Stimulated activated CD8-positive, alpha-beta memory T cell treated with anti-CD3 and anti-CD28 coated beads, Interleukin-12 subunit alpha, Interleukin-12 subunit beta, amount 100 ng/mL, for 24 hours (primary cell): ENCODE data around the gene STAT5A.
"Not testable (repeated sequence)": the region's sequence is repeated elsewhere in the genome, so short reads cannot be mapped to it uniquely, and the experiment has no call there.

Experiments used
- DNase-seq: peaks from one replicate; pipeline ENCODE4 v3.0.0-alpha.2; 2020; ENCODE audit errors: extremely low read depth

STAT5A gene

GRCh38 chr17:42285346-42286050, 2.8 kb upstream of the STAT5A start:
- DNase-seq = no peak

GRCh38 chr17:42286411-42287221, 1.7 kb upstream of the STAT5A start:
- DNase-seq = no peak

DNA sequence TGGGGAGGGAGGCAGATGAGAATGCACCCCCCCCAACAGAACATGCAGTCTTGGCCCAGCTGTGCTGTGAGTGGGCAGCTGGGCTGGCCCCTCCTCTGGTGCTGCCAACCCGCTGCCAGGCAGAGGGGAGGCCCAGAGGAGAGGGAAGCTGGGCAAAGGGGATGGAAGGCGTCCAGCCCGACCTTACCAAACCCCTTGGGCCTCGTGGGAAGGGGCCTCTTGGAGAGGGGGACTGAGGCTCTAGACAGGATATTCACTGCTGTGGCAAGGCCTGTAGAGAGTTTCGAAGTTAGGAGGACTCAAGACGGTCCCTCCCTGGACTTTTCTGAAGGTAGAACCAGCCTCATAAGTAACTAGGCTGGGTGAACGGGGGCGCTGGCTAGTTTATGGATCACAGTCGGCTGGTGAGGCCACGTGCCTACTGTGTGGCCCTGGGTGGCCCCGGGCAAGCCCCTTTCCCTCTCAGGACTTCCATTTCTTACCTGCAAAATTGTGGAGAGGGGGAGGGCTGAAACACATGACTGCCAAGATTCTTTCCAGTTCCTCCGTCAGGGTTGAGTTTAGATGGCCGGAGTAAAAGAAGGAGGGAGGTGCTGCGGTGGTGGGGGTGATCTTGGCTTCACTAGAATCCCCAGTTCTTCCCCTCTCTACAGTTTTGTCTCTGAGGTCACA, 857 bp upstream of the STAT5A start:
- DNase-seq = no peak

- DNase-seq = no peak
These were observed 709 bp downstream of the STAT5A start for GRCh38 chr17:42288803-42289610.

- no peak for DNase-seq
These were observed 1.4 kb downstream of the STAT5A start for GRCh38 chr17:42289611-42290181.

- no peak for DNase-seq
These were observed 2.3 kb downstream of the STAT5A start for GRCh38 chr17:42290577-42290976.

- no peak for DNase-seq
These were observed 2.8 kb downstream of the STAT5A start for GRCh38 chr17:42291129-42291528.

DNA sequence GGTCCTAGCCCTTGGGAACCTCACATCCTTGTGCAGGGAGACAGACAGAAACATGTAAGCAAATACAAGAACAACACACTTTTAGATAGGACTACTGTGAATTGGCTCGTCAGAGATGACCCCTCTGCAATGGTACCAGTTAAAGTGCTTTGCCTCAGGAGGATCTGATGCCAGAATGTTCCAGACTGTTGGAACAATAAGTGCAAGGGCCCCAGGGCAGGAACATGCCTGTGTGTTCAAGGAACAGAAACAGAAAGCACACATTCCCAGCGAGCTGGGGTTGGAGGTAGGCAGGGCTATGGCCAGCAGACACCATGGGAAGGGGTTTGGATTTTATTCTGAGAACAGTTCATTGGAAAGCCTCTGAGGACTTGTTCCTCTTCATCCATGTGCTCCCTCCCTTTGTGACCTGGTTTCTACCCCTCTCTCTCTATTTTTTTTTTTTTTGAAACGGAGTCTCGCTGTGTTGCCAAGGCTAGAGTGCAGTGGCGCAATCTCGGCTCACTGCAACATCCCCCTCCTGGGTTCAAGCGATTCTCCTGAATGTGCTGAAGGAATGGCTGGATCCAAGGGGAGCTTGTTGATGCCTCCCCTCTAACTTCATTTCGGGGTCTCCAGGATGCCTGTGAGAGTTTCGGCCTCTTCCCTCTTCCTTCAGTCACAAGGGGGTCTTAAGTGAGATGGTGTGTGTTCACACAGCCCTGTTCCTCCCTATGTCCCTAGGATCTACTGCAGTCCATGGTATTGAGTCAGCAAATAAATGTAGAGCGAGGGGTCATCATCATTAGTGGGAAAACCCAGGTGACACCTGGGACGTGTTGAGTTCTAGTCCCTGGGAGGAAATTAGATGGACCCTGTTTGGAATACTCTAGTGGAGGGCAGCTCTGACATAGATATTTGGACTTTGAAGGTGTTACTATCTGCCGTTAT, 6.4 kb downstream of the STAT5A start:
- DNase-seq = no peak

DNA sequence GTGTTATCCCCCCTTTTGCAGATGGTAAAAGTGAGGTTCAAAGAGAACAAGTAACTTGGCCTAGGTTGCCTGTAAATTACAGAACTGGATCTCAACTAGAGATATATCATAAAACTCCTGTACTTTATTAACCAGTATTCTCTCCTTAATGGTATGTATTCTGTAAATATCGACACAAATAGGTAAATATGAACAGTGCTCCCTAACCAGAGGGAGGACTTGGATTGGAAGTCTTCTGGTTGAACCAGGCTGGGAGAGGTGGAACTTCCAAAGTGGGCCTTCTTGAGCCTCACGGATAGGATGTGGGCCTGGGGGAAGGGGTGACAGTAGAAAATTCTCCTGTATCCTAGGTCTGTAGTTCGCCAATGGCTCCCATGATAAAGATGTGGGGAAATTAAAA, 7.7 kb downstream of the STAT5A start:
- DNase-seq = no peak

DNA sequence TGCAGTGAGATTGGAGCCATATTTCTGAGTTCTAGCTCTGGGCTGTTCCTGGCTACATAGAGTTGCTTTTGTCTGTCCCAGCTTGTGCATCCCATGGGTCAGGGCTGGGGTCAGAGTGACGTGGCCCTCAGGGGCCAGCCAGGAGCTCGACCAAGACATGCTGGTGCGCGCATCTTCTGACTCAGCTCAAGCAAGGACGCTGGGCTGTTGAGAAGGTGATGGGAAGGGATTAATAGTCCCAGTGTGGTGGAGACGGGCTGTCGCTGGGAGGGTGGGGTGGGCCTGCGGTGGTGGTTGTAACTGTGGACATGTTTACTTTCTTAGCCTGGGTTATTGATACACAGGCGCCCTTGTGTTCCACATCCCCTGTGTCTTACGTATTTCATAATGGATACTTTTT, 9.5 kb downstream of the STAT5A start:
- DNase-seq = not testable (repeated sequence)

GRCh38 chr17:42299361-42299760, 11.1 kb downstream of the STAT5A start:
- not testable (repeated sequence) for DNase-seq

DNA sequence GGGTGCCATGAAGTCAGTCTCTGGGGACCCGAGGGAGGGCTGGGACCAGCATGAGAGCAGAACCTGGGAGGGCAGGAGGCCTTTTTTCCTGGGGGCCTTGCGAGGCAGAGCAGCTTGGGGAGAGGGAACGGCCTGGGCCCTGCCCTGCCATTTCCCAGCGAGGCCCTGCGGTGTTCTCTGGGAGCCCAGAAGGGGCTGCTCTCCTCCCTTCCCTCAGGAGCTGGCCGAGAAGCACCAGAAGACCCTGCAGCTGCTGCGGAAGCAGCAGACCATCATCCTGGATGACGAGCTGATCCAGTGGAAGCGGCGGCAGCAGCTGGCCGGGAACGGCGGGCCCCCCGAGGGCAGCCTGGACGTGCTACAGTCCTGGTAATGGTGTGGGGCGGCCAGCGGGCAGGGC, 11.6 kb downstream of the STAT5A start:
- DNase-seq = not testable (repeated sequence)

- DNase-seq = no peak
These were observed 12.7 kb downstream of the STAT5A start for GRCh38 chr17:42301022-42301421.

- DNase-seq = no peak
These were observed 15.4 kb downstream of the STAT5A start for GRCh38 chr17:42303694-42304093.

- DNase-seq = no peak
These were observed 16.1 kb downstream of the STAT5A start for GRCh38 chr17:42304187-42305030.

DNA sequence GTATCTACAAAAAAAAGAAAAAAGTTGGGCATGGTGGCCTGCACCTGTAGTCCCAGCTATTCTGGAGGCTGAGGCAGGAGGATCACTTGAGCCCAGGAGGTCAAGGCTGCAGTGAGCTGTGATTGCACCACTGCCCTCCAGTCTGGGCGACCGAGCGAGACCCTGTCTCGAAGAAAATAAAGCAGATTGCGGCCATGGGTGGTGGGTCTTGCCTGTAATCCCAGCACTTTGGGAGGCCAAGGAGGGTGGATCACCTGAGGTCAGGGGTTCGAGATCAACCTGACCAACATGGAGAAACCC, 16.7 kb downstream of the STAT5A start:
- not testable (repeated sequence) for DNase-seq

GRCh38 chr17:42305543-42306384, 17.5 kb downstream of the STAT5A start:
- DNase-seq = no peak

GRCh38 chr17:42306385-42306667, 18.0 kb downstream of the STAT5A start:
- no peak for DNase-seq

DNA sequence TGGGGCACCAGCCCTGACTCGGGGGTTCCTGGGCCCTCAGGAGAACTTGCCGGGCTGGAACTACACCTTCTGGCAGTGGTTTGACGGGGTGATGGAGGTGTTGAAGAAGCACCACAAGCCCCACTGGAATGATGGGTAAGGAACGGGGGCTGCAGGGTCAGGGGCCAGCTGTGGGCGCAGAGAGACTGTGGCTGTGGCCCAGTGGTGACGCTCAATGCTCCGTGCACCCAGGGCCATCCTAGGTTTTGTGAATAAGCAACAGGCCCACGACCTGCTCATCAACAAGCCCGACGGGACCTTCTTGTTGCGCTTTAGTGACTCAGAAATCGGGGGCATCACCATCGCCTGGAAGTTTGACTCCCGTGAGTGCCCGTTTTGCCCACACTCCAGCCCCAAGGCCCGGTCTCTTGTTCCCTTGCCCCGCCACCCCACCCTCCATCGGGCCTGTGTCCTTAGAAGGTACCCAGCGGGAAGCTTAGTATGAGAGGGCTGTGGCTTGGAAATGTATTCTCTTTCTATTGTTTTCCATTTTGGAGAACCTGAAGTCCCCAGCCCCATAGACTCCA, 19.1 kb downstream of the STAT5A start:
- DNase-seq = no peak
